Keratinocyte (primary cell): Measurements from ENCODE around the gene MED25.

Source experiments
- CTCF ChIP-seq, 3 experiments: IDR thresholded peaks in 1 of 3; conservative IDR thresholded peaks in 1 of 3; optimal IDR thresholded peaks in 1 of 3; 2 replicates in 2 of 3; 3 replicates in 1 of 3; pipeline versions ENCODE3 to v1.5.1; 2011; ENCODE audit warnings: low read length in 3 of 3, mild to moderate bottlenecking in 3 of 3, moderate library complexity in 2 of 3, control low read depth in 1 of 3, inconsistent platforms in 1 of 3; ENCODE audit not compliant: insufficient read depth in 2 of 3; ENCODE audit errors: extremely low read depth in 1 of 3
- EZH2 ChIP-seq: IDR thresholded peaks from one replicate; pipeline ENCODE4 v1.6.1; 2012; ENCODE audit warnings: inconsistent platforms, mild to moderate bottlenecking, low read length, moderate library complexity

- TF ChIP-seq CTCF (optimal IDR thresholded peaks at IDR 0.05 in 1 of 3, IDR thresholded peaks at IDR 0.05 in 1 of 3, conservative IDR thresholded peaks at IDR 0.05 in 1 of 3; ENCODE audit: extremely low read depth in 1 of 3, insufficient read depth in 2 of 3, low read length in 3 of 3): no peak
- TF ChIP-seq EZH2: no peak
These were observed 37.2 kb downstream of the MED25 start for GRCh38 chr19:49855277-49855675.
